GM12878 (cell line): ENCODE results near the gene NRXN3. TPM values are rescaled to one million over a fixed set of nuclear protein-coding genes. Genes with fewer than 3 reads are reported as not detected.

Experiments used
- ATAC-seq: fragments of 200-7000 bp; cut with Tn5 transposase; 3 replicates; pipeline ENCODE4 v1.9.1; 2020; ENCODE audit warnings: mild to moderate bottlenecking, moderate library complexity
- BruUV-seq: library from RNA; stranded (reverse); fragments of 400-500 nt; replicated peaks from 2 replicates; lab custom pipeline; 2021; lab: Mats Ljungman, UMichigan
- CTCF ChIA-PET: fragments of 300-600 bp; sonication (Branson Sonifier 250); formaldehyde crosslinking; extraction: SDS; loops from one replicate; lab custom pipeline; 2021; ENCODE audit warnings: inconsistent platforms; lab: Yijun Ruan, JAX
- POLR2A ChIA-PET: fragments of 350-600 bp; formaldehyde crosslinking; extraction: SDS; loops from one replicate; lab custom pipeline; 2021; ENCODE audit warnings: inconsistent platforms; lab: Charles Lee
- RAD21 ChIA-PET: fragments of 300-600 bp; sonication (Branson Sonifier 250); formaldehyde crosslinking; loops from one replicate; lab custom pipeline; 2023; ENCODE audit warnings: antibody characterized with exemption; ENCODE audit not compliant: unreplicated experiment; lab: Charles Lee
- SMC1A ChIA-PET: fragments of 300-600 bp; sonication (Branson Sonifier 250); formaldehyde crosslinking; loops from one replicate; lab custom pipeline; 2023; ENCODE audit not compliant: unreplicated experiment, uncharacterized antibody; lab: Charles Lee
- DNase-seq: peaks from one replicate; pipeline ENCODE4 v3.0.0-alpha.2; 2011; ENCODE audit warnings: low read depth, low spot score
- FAIRE-seq: peaks from 3 replicates; lab custom pipeline; 2011; peaks lifted over from hg19 to GRCh38; lab: Jason Lieb, UNC
- H2AFZ ChIP-seq: 2 replicates; pipeline ENCODE4 v1.6.0; 2011; ENCODE audit warnings: low read depth, low read length, control low read depth; ENCODE audit not compliant: control insufficient read depth
- H3K27ac ChIP-seq: 2 replicates; pipeline ENCODE4 v1.5.1; 2011; ENCODE audit warnings: control low read depth; ENCODE audit not compliant: control insufficient read depth, insufficient read depth
- H3K27me3 ChIP-seq, 2 experiments: replicated peaks in 1 of 2; 2 replicates each; pipeline versions ENCODE4 v1.6.0 to v1.6.1; 2011; ENCODE audit warnings: low read length in 1 of 2; ENCODE audit not compliant: control insufficient read depth in 2 of 2, insufficient read depth in 2 of 2
- H3K36me3 ChIP-seq, 2 experiments: 2 replicates each; pipeline ENCODE4 v1.5.1; 2011; ENCODE audit warnings: low read length in 1 of 2; ENCODE audit not compliant: control insufficient read depth in 2 of 2, insufficient read depth in 2 of 2
- H3K4me1 ChIP-seq: 2 replicates; pipeline ENCODE4 v1.6.1; 2011; ENCODE audit warnings: mild to moderate bottlenecking, low read length, moderate library complexity, mixed read lengths; ENCODE audit not compliant: control insufficient read depth, insufficient read depth
- H3K4me2 ChIP-seq: 2 replicates; pipeline ENCODE4 v1.6.0; 2011; ENCODE audit warnings: control low read depth; ENCODE audit not compliant: control insufficient read depth, insufficient read depth
- H3K4me3 ChIP-seq: fragments of 200-600 bp; sonication (generic); 2 replicates; pipeline ENCODE4 v1.5.1; 2016
- H3K79me2 ChIP-seq: 2 replicates; pipeline ENCODE4 v1.6.0; 2011; ENCODE audit warnings: low read length; ENCODE audit not compliant: control insufficient read depth, insufficient read depth
- H3K9ac ChIP-seq: 2 replicates; pipeline ENCODE4 v1.8.0; 2011; ENCODE audit warnings: low read length, control low read depth, mixed read lengths; ENCODE audit not compliant: control insufficient read depth, insufficient read depth
- H3K9me3 ChIP-seq: replicated peaks from 3 replicates; pipeline ENCODE4 v1.5.1; 2011; ENCODE audit warnings: mild to moderate bottlenecking, low read length; ENCODE audit not compliant: control insufficient read depth, insufficient read depth
- H4K20me1 ChIP-seq: 2 replicates; pipeline ENCODE4 v1.6.0; 2011; ENCODE audit not compliant: control insufficient read depth, insufficient read depth
- BCL11A ChIP-seq: IDR thresholded peaks from 2 replicates; pipeline ENCODE4 v1.6.1; 2011; ENCODE audit warnings: low read depth, low read length
- CHD2 ChIP-seq: IDR thresholded peaks from 2 replicates; pipeline ENCODE4 v1.6.1; 2011; ENCODE audit warnings: low read depth, low read length, improper control_type of control experiment, borderline replicate concordance
- HDAC2 ChIP-seq: fragments of 200-600 bp; sonication (generic); IDR thresholded peaks from 2 replicates; pipeline ENCODE4 v1.6.1; 2017
- KAT2A ChIP-seq: conservative IDR thresholded peaks from 2 replicates; pipeline ENCODE4 v1.6.1; 2011; ENCODE audit warnings: low read depth, low read length; ENCODE audit not compliant: control insufficient read depth
- MTA3 ChIP-seq: IDR thresholded peaks from 2 replicates; pipeline ENCODE4 v1.6.1; 2012; ENCODE audit warnings: low read length, inconsistent platforms, borderline replicate concordance
- ZZZ3 ChIP-seq: IDR thresholded peaks from 2 replicates; pipeline ENCODE4 v1.6.1; 2011; ENCODE audit warnings: low read depth; ENCODE audit not compliant: control insufficient read depth, insufficient read length
- in situ Hi-C: fragments of 300-500 bp; cut with MboI; formaldehyde crosslinking; loops from 9 replicates; pipeline ENCODE4 v1.14.3; 2018; ENCODE audit warnings: mixed read lengths
- intact Hi-C: fragments of 100-400 bp; cut with micrococcal nuclease; formaldehyde crosslinking; loops from one replicate; pipeline ENCODE4 v1.14.2; 2022; ENCODE audit not compliant: unreplicated experiment
- polyA plus RNA-seq, 11 experiments: library from polyadenylated mRNA; depleted of rRNA in 4 of 11; unstranded in 6 of 11; stranded (reverse) in 5 of 11; fragments of >200 nt; fragmentation: Nextera tagmentation in 4 of 11; fragmentation: Illumina TruSeq in 1 of 11; extraction: Ambion mirVana in 4 of 11; extraction: Trizol in 1 of 11; gene quantifications; 1 replicate in 1 of 11; 2 replicates in 10 of 11; pipeline versions ENCODE4 v1.2.1 to v1.2.3, GENCODE V29; 2011 to 2016; ENCODE audit warnings: inconsistent platforms in 2 of 11, missing spikeins in 2 of 11, low read depth in 1 of 11
- total RNA-seq, 4 experiments: library from RNA; depleted of rRNA in 3 of 4; stranded (reverse); fragments of >200 nt in 3 of 4; fragmentation: Illumina TruSeq in 1 of 4; extraction: Trizol in 1 of 4; gene quantifications; 2 replicates each; pipeline versions ENCODE4 v1.2.1 to v1.2.3, GENCODE V29; 2013 to 2021
- TF ChIP-seq, protein P1 (sequence below): IDR thresholded peaks from 2 replicates; pipeline ENCODE4 v1.6.1; 2012; ENCODE audit warnings: improper control_type of control experiment, low read depth, low read length; ENCODE audit not compliant: insufficient replicate concordance

The NRXN3 gene
- total and polyA plus RNA-seq, 10 of the 15 experiments (the other 5 are each of a cell fraction or from before 2014, with no cell fraction given): 0.52 to 3.3 (median 1.4) TPM

DNA sequence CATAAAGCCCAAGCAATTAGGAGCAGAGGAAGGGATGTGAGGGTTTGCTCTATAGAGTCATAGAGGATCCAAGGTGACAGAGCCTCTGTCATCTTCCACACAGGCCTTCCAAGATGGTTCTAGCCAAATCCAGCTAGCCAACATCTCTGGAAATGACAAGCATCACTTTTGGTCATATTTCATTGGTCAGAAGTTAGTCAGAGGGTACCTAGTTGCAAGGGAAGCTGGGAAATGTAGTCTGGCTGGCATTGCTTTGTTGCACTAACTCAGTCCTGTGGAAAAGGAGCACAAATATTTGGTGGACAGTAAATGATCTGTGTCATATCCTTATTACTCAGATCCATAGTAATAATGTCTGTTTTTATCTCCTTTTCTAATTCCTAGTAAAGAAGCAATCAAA lies 715.7 kb downstream of the NRXN3 start:
- DNase-seq: no peak
- ChIA-PET CTCF (no interaction called here), POLR2A (no interaction called here), SMC1A (interaction anchor here (1.3 kb wide), 1 partner anchor 10 kb away, joined by 3 read pairs; no protein-coding TSS in a partner anchor), RAD21 (no interaction called here)
- Histone ChIP-seq H3K27ac (no peak overlapping the region), H3K9me3 (peaks cover 3% of the 10 kb centered on the region; the same call in 1 of the 3 replicates), H3K27me3 (no peaks in the 10 kb centered on the region), H4K20me1 (no peaks in the 10 kb centered on the region), H3K79me2 (no peaks in the 10 kb centered on the region), H3K9ac (no peak overlapping the region), H3K4me1 (no peaks in the 10 kb centered on the region), H2AFZ (no peak overlapping the region), H3K4me2 (no peak overlapping the region), H3K36me3 (no peaks in the 10 kb centered on the region), H3K4me3 (no peak overlapping the region)
- TF ChIP-seq, protein P1, sequence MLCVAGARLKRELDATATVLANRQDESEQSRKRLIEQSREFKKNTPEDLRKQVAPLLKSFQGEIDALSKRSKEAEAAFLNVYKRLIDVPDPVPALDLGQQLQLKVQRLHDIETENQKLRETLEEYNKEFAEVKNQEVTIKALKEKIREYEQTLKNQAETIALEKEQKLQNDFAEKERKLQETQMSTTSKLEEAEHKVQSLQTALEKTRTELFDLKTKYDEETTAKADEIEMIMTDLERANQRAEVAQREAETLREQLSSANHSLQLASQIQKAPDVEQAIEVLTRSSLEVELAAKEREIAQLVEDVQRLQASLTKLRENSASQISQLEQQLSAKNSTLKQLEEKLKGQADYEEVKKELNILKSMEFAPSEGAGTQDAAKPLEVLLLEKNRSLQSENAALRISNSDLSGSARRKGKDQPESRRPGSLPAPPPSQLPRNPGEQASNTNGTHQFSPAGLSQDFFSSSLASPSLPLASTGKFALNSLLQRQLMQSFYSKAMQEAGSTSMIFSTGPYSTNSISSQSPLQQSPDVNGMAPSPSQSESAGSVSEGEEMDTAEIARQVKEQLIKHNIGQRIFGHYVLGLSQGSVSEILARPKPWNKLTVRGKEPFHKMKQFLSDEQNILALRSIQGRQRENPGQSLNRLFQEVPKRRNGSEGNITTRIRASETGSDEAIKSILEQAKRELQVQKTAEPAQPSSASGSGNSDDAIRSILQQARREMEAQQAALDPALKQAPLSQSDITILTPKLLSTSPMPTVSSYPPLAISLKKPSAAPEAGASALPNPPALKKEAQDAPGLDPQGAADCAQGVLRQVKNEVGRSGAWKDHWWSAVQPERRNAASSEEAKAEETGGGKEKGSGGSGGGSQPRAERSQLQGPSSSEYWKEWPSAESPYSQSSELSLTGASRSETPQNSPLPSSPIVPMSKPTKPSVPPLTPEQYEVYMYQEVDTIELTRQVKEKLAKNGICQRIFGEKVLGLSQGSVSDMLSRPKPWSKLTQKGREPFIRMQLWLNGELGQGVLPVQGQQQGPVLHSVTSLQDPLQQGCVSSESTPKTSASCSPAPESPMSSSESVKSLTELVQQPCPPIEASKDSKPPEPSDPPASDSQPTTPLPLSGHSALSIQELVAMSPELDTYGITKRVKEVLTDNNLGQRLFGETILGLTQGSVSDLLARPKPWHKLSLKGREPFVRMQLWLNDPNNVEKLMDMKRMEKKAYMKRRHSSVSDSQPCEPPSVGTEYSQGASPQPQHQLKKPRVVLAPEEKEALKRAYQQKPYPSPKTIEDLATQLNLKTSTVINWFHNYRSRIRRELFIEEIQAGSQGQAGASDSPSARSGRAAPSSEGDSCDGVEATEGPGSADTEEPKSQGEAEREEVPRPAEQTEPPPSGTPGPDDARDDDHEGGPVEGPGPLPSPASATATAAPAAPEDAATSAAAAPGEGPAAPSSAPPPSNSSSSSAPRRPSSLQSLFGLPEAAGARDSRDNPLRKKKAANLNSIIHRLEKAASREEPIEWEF: no peak
- TF ChIP-seq ZZZ3: no peak
- TF ChIP-seq CHD2: no peak
- no peak for TF ChIP-seq MTA3
- no peak for TF ChIP-seq BCL11A
- no peak for TF ChIP-seq HDAC2
- no peak for TF ChIP-seq KAT2A
- FAIRE-seq: no peak
- BruUV-seq: no TSS peak
- intact Hi-C loops: no loop called here
- in situ Hi-C loops: no loop called here
- no peak for ATAC-seq
